Chondrocyte (in vitro differentiated cells): ENCODE data around the gene RIOK2. TPM values are rescaled to one million over a fixed set of nuclear protein-coding genes. Genes with fewer than 3 reads are reported as not detected.

Experiments
- DNase-seq: peaks from one replicate; pipeline ENCODE4 v3.0.0; 2021; ENCODE audit warnings: mixed read lengths, low spot score
- H3K27ac Mint-ChIP-seq: one replicate; pipeline ENCODE4 v1.8.0; 2021; ENCODE audit warnings: mild to moderate bottlenecking, moderate library complexity, mixed read lengths; ENCODE audit not compliant: unreplicated experiment
- H3K27me3 Mint-ChIP-seq: 2 replicates; pipeline ENCODE4 v1.8.0; 2021; ENCODE audit warnings: low read depth, mixed read lengths
- H3K36me3 Mint-ChIP-seq: 2 replicates; pipeline ENCODE4 v1.8.0; 2021; ENCODE audit warnings: low read depth, mixed read lengths
- H3K4me1 Mint-ChIP-seq: 2 replicates; pipeline ENCODE4 v1.8.0; 2021; ENCODE audit warnings: low read depth, mild to moderate bottlenecking, mixed read lengths
- H3K4me3 Mint-ChIP-seq: one replicate; pipeline ENCODE4 v1.8.0; 2021; ENCODE audit warnings: mild to moderate bottlenecking, moderate library complexity, mixed read lengths; ENCODE audit not compliant: unreplicated experiment
- H3K9me3 Mint-ChIP-seq: 2 replicates; pipeline ENCODE4 v1.8.0; 2021; ENCODE audit warnings: low read depth, mixed read lengths
- total RNA-seq: library from RNA; stranded (reverse); gene quantifications from 3 replicates; pipeline ENCODE4 v1.2.1, GENCODE V29; 2021
- TF ChIP-seq, protein P1 (sequence below): fragments of 200-600 bp; sonication (generic); IDR thresholded peaks from 2 replicates; pipeline ENCODE4 v1.5.0; 2021; ENCODE audit warnings: antibody characterized with exemption, mild to moderate bottlenecking, moderate library complexity

RIOK2 gene
- total RNA-seq, 1 donor from 2014 or later, result 29.6 TPM

DNA sequence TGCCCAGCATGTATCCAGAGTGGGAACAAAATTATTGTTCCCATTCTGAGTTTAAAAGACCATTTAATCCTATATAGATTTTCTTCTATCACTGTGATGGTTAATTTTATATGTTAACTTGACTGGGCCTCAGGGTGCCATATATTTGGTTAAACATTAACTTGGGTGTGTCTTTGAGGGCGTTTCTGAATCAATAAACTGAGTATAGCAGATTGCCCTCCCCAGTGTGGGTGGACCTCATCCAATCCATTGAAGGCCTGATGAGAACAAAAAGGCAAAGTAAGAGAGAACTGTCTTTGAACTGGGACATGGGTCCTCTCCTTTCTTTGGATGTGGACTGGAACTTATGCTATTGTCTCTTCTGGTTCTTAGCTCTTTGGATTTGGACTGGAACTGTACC lies 17.3 kb downstream of the RIOK2 start:
- no peak for DNase-seq
- H3K27me3 Mint-ChIP-seq, result no peaks in the 10 kb centered on the region
- peak overlapping the region; percentile 66 for H3K27ac Mint-ChIP-seq
- H3K4me1 Mint-ChIP-seq, result peaks cover 6% of the 10 kb centered on the region
- no peak overlapping the region for H3K4me3 Mint-ChIP-seq
- H3K9me3 Mint-ChIP-seq, result no peaks in the 10 kb centered on the region
- H3K36me3 Mint-ChIP-seq, result peaks cover 24% of the 10 kb centered on the region
- TF ChIP-seq, protein P1, sequence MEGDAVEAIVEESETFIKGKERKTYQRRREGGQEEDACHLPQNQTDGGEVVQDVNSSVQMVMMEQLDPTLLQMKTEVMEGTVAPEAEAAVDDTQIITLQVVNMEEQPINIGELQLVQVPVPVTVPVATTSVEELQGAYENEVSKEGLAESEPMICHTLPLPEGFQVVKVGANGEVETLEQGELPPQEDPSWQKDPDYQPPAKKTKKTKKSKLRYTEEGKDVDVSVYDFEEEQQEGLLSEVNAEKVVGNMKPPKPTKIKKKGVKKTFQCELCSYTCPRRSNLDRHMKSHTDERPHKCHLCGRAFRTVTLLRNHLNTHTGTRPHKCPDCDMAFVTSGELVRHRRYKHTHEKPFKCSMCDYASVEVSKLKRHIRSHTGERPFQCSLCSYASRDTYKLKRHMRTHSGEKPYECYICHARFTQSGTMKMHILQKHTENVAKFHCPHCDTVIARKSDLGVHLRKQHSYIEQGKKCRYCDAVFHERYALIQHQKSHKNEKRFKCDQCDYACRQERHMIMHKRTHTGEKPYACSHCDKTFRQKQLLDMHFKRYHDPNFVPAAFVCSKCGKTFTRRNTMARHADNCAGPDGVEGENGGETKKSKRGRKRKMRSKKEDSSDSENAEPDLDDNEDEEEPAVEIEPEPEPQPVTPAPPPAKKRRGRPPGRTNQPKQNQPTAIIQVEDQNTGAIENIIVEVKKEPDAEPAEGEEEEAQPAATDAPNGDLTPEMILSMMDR, result no peak

DNA sequence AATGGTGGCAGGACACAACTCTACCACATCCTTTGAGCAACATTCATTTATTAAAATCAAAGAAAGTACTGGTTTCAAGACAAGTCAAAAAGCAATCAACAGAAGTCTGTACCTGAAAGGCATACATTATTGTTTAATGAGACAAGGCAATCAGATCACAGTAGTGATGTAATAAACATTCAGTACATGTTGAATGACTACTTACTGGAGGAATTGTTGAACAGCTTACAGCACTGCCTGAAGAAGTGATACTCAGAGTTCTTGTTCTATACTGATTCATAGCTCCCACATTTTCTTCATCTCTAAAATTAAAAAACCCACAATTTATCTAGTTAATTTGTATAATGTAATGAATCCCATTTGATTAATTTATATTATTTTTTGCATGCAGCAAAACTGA lies 18.2 kb downstream of the RIOK2 start:
- no peak for DNase-seq
- peaks cover 24% of the 10 kb centered on the region for H3K36me3 Mint-ChIP-seq
- H3K27ac Mint-ChIP-seq, result no peak overlapping the region

DNA sequence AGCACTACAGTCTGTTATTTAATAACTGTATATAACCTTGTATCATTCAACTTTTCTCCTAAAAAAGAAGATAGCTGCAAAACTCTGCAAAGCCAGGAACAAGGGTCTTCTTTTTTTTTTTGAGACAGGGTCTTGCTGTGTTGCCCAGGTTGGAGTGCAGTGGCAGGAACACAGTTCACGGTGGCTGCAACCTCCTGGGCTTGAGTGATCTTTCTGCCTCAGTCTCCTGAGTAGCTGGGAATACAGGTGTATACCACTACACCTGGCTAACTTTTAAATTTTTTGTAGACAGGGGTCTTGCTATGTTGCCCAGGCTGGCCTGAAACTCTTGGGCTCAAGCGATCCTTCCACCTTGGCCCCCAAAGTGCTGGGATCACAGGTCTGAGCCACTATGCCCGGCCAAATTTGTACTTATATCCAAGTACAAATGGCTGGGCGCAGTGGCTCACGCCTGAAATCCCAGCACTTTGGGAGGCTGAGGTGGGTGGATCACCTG lies 19.2 kb downstream of the RIOK2 start:
- no peaks in the 10 kb centered on the region for H3K27me3 Mint-ChIP-seq
- H3K36me3 Mint-ChIP-seq, result peaks cover 26% of the 10 kb centered on the region
- H3K4me1 Mint-ChIP-seq, result peaks cover 6% of the 10 kb centered on the region
- no peak for DNase-seq
- no peak overlapping the region for H3K27ac Mint-ChIP-seq
- peaks cover under 1% of the 10 kb centered on the region for H3K9me3 Mint-ChIP-seq
- no peak overlapping the region for H3K4me3 Mint-ChIP-seq
- TF ChIP-seq, protein P1, result no peak

More for the DNA sequence above, 18.2 kb downstream of the RIOK2 start:
- Mint-ChIP-seq H3K4me1 (peaks cover 6% of the 10 kb centered on the region), H3K27me3 (no peaks in the 10 kb centered on the region), H3K4me3 (no peak overlapping the region), H3K9me3 (no peaks in the 10 kb centered on the region)
- TF ChIP-seq, protein P1, result no peak

DNA sequence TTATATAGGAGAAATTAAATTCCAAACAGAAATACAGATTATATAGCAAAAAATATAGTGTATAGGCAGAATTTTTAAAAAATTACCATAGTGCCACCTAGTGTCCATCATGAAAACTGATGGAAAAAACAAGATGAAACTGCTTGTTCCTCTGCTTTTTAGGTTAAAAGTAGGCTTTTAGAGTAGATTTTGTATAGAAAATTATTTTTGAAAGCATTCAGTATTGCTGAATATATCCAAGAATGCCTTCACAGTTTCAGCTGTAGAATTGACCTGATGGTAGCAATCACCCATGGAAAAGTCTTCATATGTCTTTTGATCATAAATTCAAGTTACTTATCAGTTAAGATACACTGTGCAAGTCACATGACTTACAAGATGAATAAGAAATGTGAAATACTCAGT lies 19.7 kb downstream of the RIOK2 start:
- DNase-seq, result no peak
- peaks cover 6% of the 10 kb centered on the region for H3K4me1 Mint-ChIP-seq
- TF ChIP-seq, protein P1, result peak; percentile 92
- no peak overlapping the region for H3K27ac Mint-ChIP-seq
- no peak overlapping the region for H3K4me3 Mint-ChIP-seq
- peaks cover 6% of the 10 kb centered on the region for H3K9me3 Mint-ChIP-seq
- H3K36me3 Mint-ChIP-seq, result peaks cover 25% of the 10 kb centered on the region
- no peaks in the 10 kb centered on the region for H3K27me3 Mint-ChIP-seq

DNA sequence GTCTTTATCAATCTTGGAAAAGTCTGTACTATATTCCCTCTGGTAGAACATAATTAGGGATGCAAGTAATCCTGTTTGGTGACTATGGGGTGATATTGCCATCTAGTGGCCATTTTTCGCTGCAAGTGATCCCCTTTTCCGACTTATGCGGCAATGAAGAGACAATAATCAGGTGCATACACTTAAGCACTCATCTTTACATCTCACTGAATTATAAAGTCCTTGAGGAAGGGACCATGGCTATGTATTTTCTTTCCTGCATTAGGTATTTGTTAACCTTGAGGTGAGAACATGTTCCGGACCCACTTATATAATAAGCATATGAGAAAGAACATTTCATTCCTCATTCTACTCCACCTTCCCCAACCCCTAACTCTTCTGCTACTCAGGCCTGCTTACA lies 21.0 kb downstream of the RIOK2 start:
- TF ChIP-seq, protein P1, result peak; percentile 98
- DNase-seq, result no peak
- Mint-ChIP-seq H3K9me3 (peaks cover 19% of the 10 kb centered on the region), H3K36me3 (peaks cover 32% of the 10 kb centered on the region), H3K4me1 (peaks cover 6% of the 10 kb centered on the region), H3K4me3 (no peak overlapping the region), H3K27me3 (no peaks in the 10 kb centered on the region), H3K27ac (no peak overlapping the region)
